NT2/D1 (cell line): ENCODE results near the gene TNFRSF21.

ENCODE experiments used
- SUZ12 ChIP-seq: IDR thresholded peaks from 2 replicates; pipeline ENCODE4 v1.6.1; 2011; ENCODE audit not compliant: insufficient read length, insufficient read depth; ENCODE audit errors: extremely low read depth
- YY1 ChIP-seq: IDR thresholded peaks from 2 replicates; pipeline ENCODE4 v1.6.1; 2011; ENCODE audit not compliant: insufficient read length, insufficient read depth
- ZNF274 ChIP-seq: IDR thresholded peaks from 2 replicates; pipeline ENCODE4 v1.6.1; 2011; ENCODE audit warnings: mild to moderate bottlenecking, low read depth, low read length

- no peak for TF ChIP-seq YY1
- TF ChIP-seq ZNF274 = no peak
- TF ChIP-seq SUZ12 = no peak
These were observed 100.1 kb downstream of the TNFRSF21 start for GRCh38 chr6:47209632-47210031.
